ENCODE measurements around the gene COMMD3. TPM values are rescaled to one million over a fixed set of nuclear protein-coding genes. Genes with fewer than 3 reads are reported as not detected.

Gene COMMD3
- total RNA-seq, 1 experiment from 2014 or later, result 37.5 TPM

- no peak for DNase-seq
- Histone ChIP-seq H3K27ac (ENCODE audit: low read length) (no peak overlapping the region), H3K27me3 (ENCODE audit: low read length) (no peaks in the 10 kb centered on the region; the same call in 1 of the 2 replicates), H2AFZ (ENCODE audit: low read length) (no peak overlapping the region), H4K20me1 (ENCODE audit: insufficient read depth, low read depth, low read length) (no peaks in the 10 kb centered on the region), H3K9me2 (replicated peaks; ENCODE audit: insufficient read depth, low read length) (no peaks in the 10 kb centered on the region), H3K4me3 (ENCODE audit: low read length) (no peak overlapping the region), H3K4me2 (ENCODE audit: low read depth, low read length, poor library complexity, severe bottlenecking) (no peak overlapping the region), H3K4me1 (ENCODE audit: low read length) (peaks cover 25% of the 10 kb centered on the region), H3K9me3 (ENCODE audit: low read length) (no peaks in the 10 kb centered on the region), H3K36me3 (ENCODE audit: insufficient read depth, low read length) (no peaks in the 10 kb centered on the region), H3K9ac (ENCODE audit: low read length) (no peak overlapping the region), H3K79me2 (ENCODE audit: low read length) (no peaks in the 10 kb centered on the region)
Measured at GRCh38 chr10:22343731-22344130, 27.5 kb downstream of the COMMD3 start.

DNA sequence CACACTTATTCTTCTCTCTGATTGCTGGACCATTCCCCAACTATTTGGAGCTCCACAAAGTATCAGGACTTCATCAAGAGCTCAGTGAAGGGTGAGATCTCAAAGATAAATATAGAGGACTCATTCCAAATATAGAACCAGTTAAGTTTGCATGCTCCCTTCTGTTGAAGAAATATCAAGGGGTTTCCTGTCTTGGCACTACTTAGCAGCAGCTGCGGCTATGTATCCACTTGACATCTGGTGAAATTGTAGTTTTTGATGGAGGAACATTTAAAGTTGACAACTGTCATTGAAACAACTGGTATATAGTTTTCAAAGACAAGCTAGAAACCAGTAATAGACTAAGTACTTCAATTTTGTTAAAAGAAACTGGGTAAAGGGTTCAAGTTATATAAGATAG lies 28.1 kb downstream of the COMMD3 start:
- Histone ChIP-seq H3K27me3 (ENCODE audit: low read length) (no peaks in the 10 kb centered on the region; the same call in 1 of the 2 replicates), H3K4me2 (ENCODE audit: low read depth, low read length, poor library complexity, severe bottlenecking) (no peak overlapping the region)

GRCh38 chr10:22344781-22345300 lies 28.7 kb downstream of the COMMD3 start:
- no peak overlapping the region for H3K9ac ChIP-seq (ENCODE audit: low read length)
- H3K27ac ChIP-seq (ENCODE audit: low read length), result no peak overlapping the region
- peaks cover 16% of the 10 kb centered on the region for H3K4me1 ChIP-seq (ENCODE audit: low read length)
- H3K9me3 ChIP-seq (ENCODE audit: low read length), result no peaks in the 10 kb centered on the region
- H4K20me1 ChIP-seq (ENCODE audit: insufficient read depth, low read depth, low read length), result no peaks in the 10 kb centered on the region
- H3K9me2 ChIP-seq (replicated peaks; ENCODE audit: insufficient read depth, low read length), result no peaks in the 10 kb centered on the region
- H3K4me3 ChIP-seq (ENCODE audit: low read length), result no peak overlapping the region
- H3K36me3 ChIP-seq (ENCODE audit: insufficient read depth, low read length), result no peaks in the 10 kb centered on the region
- H3K27me3 ChIP-seq (ENCODE audit: low read length), result no peaks in the 10 kb centered on the region; the same call in 1 of the 2 replicates
- DNase-seq, result no peak
- H3K4me2 ChIP-seq (ENCODE audit: low read depth, low read length, poor library complexity, severe bottlenecking), result no peak overlapping the region
- no peaks in the 10 kb centered on the region for H3K79me2 ChIP-seq (ENCODE audit: low read length)
- H2AFZ ChIP-seq (ENCODE audit: low read length), result no peak overlapping the region

More for the DNA sequence above, 28.1 kb downstream of the COMMD3 start:
- H3K4me3 ChIP-seq (ENCODE audit: low read length), result no peak overlapping the region
- no peak overlapping the region for H3K9ac ChIP-seq (ENCODE audit: low read length)
- H4K20me1 ChIP-seq (ENCODE audit: insufficient read depth, low read depth, low read length), result no peaks in the 10 kb centered on the region
- no peak overlapping the region for H2AFZ ChIP-seq (ENCODE audit: low read length)
- no peaks in the 10 kb centered on the region for H3K36me3 ChIP-seq (ENCODE audit: insufficient read depth, low read length)
- H3K9me3 ChIP-seq (ENCODE audit: low read length), result no peaks in the 10 kb centered on the region
- H3K9me2 ChIP-seq (replicated peaks; ENCODE audit: insufficient read depth, low read length), result no peaks in the 10 kb centered on the region
- DNase-seq, result no peak
- H3K79me2 ChIP-seq (ENCODE audit: low read length), result no peaks in the 10 kb centered on the region
- no peak overlapping the region for H3K27ac ChIP-seq (ENCODE audit: low read length)
- peaks cover 21% of the 10 kb centered on the region for H3K4me1 ChIP-seq (ENCODE audit: low read length)

GRCh38 chr10:22345301-22346095 lies 29.3 kb downstream of the COMMD3 start, which contains the start of gene SPAG6:
TSS of gene SPAG6 (plus strand) at chr10:22345496. CDS start at chr10:22345612, 116 bp downstream.
- Histone ChIP-seq H4K20me1 (ENCODE audit: insufficient read depth, low read depth, low read length) (no peaks in the 10 kb centered on the region), H3K9ac (ENCODE audit: low read length) (no peak within 1 kb of the TSS), H3K79me2 (ENCODE audit: low read length) (no peaks in the 10 kb centered on the region), H3K9me3 (ENCODE audit: low read length) (no peaks in the 10 kb centered on the region), H3K4me1 (ENCODE audit: low read length) (peaks cover 14% of the 10 kb centered on the region), H3K4me2 (ENCODE audit: low read depth, low read length, poor library complexity, severe bottlenecking) (no peak within 1 kb of the TSS), H3K27ac (ENCODE audit: low read length) (no peak within 1 kb of the TSS), H3K4me3 (ENCODE audit: low read length) (no peak within 1 kb of the TSS), H3K36me3 (ENCODE audit: insufficient read depth, low read length) (no peaks in the 10 kb centered on the region), H3K27me3 (ENCODE audit: low read length) (no peaks in the 10 kb centered on the region; the same call in 1 of the 2 replicates), H2AFZ (ENCODE audit: low read length) (no peak within 1 kb of the TSS), H3K9me2 (replicated peaks; ENCODE audit: insufficient read depth, low read length) (no peaks in the 10 kb centered on the region)
- no peak for DNase-seq

- no peaks in the 10 kb centered on the region; the same call in 1 of the 2 replicates for H3K27me3 ChIP-seq (ENCODE audit: low read length)
- no peaks in the 10 kb centered on the region for H3K9me3 ChIP-seq (ENCODE audit: low read length)
- DNase-seq, result no peak
- no peaks in the 10 kb centered on the region for H3K9me2 ChIP-seq (replicated peaks; ENCODE audit: insufficient read depth, low read length)
- H3K27ac ChIP-seq (ENCODE audit: low read length), result no peak overlapping the region
- H3K79me2 ChIP-seq (ENCODE audit: low read length), result no peaks in the 10 kb centered on the region
- H3K4me2 ChIP-seq (ENCODE audit: low read depth, low read length, poor library complexity, severe bottlenecking), result no peak overlapping the region
- no peak overlapping the region for H3K9ac ChIP-seq (ENCODE audit: low read length)
- H2AFZ ChIP-seq (ENCODE audit: low read length), result no peak overlapping the region
- H3K4me1 ChIP-seq (ENCODE audit: low read length), result peaks cover 10% of the 10 kb centered on the region
- H3K4me3 ChIP-seq (ENCODE audit: low read length), result no peak overlapping the region
- H3K36me3 ChIP-seq (ENCODE audit: insufficient read depth, low read length), result no peaks in the 10 kb centered on the region
- H4K20me1 ChIP-seq (ENCODE audit: insufficient read depth, low read depth, low read length), result no peaks in the 10 kb centered on the region
Measured at GRCh38 chr10:22346096-22346661, 30.0 kb downstream of the COMMD3 start.

- no peak for DNase-seq
- Histone ChIP-seq H3K36me3 (ENCODE audit: insufficient read depth, low read length) (no peaks in the 10 kb centered on the region), H3K27me3 (ENCODE audit: low read length) (no peaks in the 10 kb centered on the region), H3K9me2 (replicated peaks; ENCODE audit: insufficient read depth, low read length) (no peaks in the 10 kb centered on the region), H3K4me3 (ENCODE audit: low read length) (no peak overlapping the region), H3K4me2 (ENCODE audit: low read depth, low read length, poor library complexity, severe bottlenecking) (no peak overlapping the region), H3K9me3 (ENCODE audit: low read length) (no peaks in the 10 kb centered on the region), H4K20me1 (ENCODE audit: insufficient read depth, low read depth, low read length) (no peaks in the 10 kb centered on the region), H2AFZ (ENCODE audit: low read length) (no peak overlapping the region), H3K79me2 (ENCODE audit: low read length) (no peaks in the 10 kb centered on the region), H3K27ac (ENCODE audit: low read length) (no peak overlapping the region), H3K4me1 (ENCODE audit: low read length) (no peaks in the 10 kb centered on the region), H3K9ac (ENCODE audit: low read length) (no peak overlapping the region)
Measured at GRCh38 chr10:22349755-22350154, 33.6 kb downstream of the COMMD3 start.

DNA sequence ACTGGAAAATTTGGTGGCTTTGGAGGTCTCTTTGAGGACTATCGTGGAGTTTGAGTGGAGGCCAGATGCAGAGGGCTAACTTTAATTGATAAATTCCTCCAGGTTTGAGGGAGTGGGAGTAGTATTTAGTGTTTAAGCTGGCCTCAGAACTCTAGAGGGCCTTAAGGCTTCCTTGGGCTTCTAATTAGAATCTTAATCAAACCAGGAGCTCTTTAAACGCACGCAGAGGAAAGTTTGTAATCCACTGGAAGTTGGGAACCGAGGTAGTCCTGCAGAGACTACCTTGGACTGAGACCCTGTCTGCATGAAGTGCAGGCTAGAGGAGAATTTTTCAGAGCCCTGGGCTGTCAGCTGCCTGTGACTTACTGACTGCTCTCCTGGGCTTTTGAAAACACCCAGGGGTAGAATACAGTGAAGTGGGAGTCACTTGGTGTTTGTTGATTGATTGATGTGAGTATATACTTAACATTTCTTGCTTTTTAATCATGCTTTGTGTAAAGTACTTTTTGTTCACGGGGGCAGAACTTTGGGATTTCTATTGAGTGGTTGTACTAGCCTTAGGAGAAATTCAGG lies 35.0 kb downstream of the COMMD3 start:
- H3K27ac ChIP-seq (ENCODE audit: low read length), result no peak overlapping the region
- H3K79me2 ChIP-seq (ENCODE audit: low read length), result no peaks in the 10 kb centered on the region
- no peak overlapping the region for H3K4me3 ChIP-seq (ENCODE audit: low read length)
- H3K4me1 ChIP-seq (ENCODE audit: low read length), result no peaks in the 10 kb centered on the region
- DNase-seq, result no peak
- H3K36me3 ChIP-seq (ENCODE audit: insufficient read depth, low read length), result no peaks in the 10 kb centered on the region
- no peaks in the 10 kb centered on the region for H3K9me3 ChIP-seq (ENCODE audit: low read length)
- no peak overlapping the region for H2AFZ ChIP-seq (ENCODE audit: low read length)
- H3K9ac ChIP-seq (ENCODE audit: low read length), result no peak overlapping the region
- H4K20me1 ChIP-seq (ENCODE audit: insufficient read depth, low read depth, low read length), result no peaks in the 10 kb centered on the region
- H3K27me3 ChIP-seq (ENCODE audit: low read length), result no peaks in the 10 kb centered on the region
- H3K9me2 ChIP-seq (replicated peaks; ENCODE audit: insufficient read depth, low read length), result no peaks in the 10 kb centered on the region
- H3K4me2 ChIP-seq (ENCODE audit: low read depth, low read length, poor library complexity, severe bottlenecking), result no peak overlapping the region

DNA sequence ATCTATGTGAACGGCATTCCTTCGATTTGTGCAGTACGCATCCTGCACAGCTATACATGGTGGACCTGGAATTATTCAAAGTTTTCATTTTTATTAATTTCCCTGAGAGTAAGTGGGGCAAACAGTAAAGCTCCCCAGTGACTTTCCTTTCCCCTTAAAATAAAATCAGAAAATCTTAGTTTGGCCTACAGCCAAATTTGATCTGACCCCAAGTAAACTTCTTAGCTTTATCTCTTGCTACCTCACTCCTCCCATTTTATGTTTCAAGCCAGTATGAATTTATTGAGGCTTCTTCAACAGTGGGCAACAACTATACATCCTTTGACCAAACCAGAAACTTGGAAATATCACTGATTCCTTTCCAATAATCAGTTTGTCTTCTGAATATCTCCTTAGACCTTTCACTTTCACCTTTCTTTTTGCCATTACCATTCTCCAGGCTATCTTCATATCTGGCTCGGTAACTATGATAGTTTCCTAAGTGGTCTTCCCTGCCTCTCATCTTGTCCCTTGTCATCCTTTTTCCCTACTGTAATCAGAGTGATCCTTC lies 40.2 kb downstream of the COMMD3 start:
- H3K27ac ChIP-seq (ENCODE audit: low read length), result no peak overlapping the region
- no peaks in the 10 kb centered on the region for H3K9me2 ChIP-seq (replicated peaks; ENCODE audit: insufficient read depth, low read length)
- no peak overlapping the region for H3K4me2 ChIP-seq (ENCODE audit: low read depth, low read length, poor library complexity, severe bottlenecking)
- H3K79me2 ChIP-seq (ENCODE audit: low read length), result no peaks in the 10 kb centered on the region
- no peaks in the 10 kb centered on the region for H3K4me1 ChIP-seq (ENCODE audit: low read length)
- H3K36me3 ChIP-seq (ENCODE audit: insufficient read depth, low read length), result no peaks in the 10 kb centered on the region
- H3K9ac ChIP-seq (ENCODE audit: low read length), result no peak overlapping the region
- H3K9me3 ChIP-seq (ENCODE audit: low read length), result no peaks in the 10 kb centered on the region
- no peak overlapping the region for H3K4me3 ChIP-seq (ENCODE audit: low read length)
- H3K27me3 ChIP-seq (ENCODE audit: low read length), result no peaks in the 10 kb centered on the region
- H4K20me1 ChIP-seq (ENCODE audit: insufficient read depth, low read depth, low read length), result no peaks in the 10 kb centered on the region
- H2AFZ ChIP-seq (ENCODE audit: low read length), result no peak overlapping the region
- no peak for DNase-seq

All from Karpas-422 (cell line).